ENCODE measurements around the gene SUGT1. TPM values are rescaled to one million over a fixed set of nuclear protein-coding genes. Genes with fewer than 3 reads are reported as not detected.

The SUGT1 gene
- total RNA-seq, 1 experiment from 2014 or later: 132 TPM

DNA sequence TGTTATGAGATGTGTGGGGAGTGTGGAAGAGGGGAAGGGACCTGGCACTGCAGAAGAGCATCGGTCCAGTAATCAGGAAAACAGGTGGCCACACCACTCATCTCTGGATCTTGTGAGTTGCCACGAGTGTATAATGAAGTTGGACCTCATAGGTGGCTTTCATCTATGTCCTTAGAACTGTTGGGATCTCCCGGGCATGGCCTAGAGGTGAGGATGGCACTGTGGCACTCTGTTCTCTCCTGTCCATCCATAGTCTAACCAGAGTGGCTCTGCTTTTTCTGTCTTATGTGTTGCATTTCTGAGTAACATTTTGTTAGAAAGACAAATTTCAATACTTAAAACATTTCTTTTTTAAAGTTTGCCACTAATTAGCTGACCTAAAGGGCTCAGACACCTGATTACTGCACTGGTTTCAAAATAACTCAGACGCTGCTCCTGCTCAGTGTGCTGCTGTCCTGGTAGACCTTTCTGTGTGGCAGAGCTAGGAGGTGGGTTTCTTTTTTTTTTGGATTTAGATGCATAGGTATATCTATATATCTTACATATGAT lies 81.5 kb downstream of the SUGT1 start:
- BruUV-seq (replicated peaks): no TSS peak
- Histone ChIP-seq H3K27ac (ENCODE audit: low read depth, low read length, poor library complexity, severe bottlenecking) (no peak overlapping the region), H3K27me3 (replicated peaks; ENCODE audit: insufficient read depth, low read depth, low read length, poor library complexity) (peaks cover 1% of the 10 kb centered on the region), H3K4me1 (ENCODE audit: insufficient read depth, low read length, poor library complexity, severe bottlenecking) (peaks cover 10% of the 10 kb centered on the region), H3K9me3 (ENCODE audit: low read depth, low read length, poor library complexity, severe bottlenecking) (no peaks in the 10 kb centered on the region), H3K4me3 (ENCODE audit: low read depth, low read length, poor library complexity, severe bottlenecking) (no peak overlapping the region), H3K36me3 (ENCODE audit: insufficient read depth, low read length, poor library complexity, severe bottlenecking) (no peaks in the 10 kb centered on the region)
- DNase-seq (ENCODE audit: low spot score): no peak
- CTCF ChIA-PET: interaction anchor here (0.9 kb wide), 1 partner anchor 69 kb away, joined by 3 read pairs; no protein-coding TSS in a partner anchor
- intact Hi-C loops (cut with micrococcal nuclease; ENCODE audit: unreplicated experiment): no loop called here
- POLR2A ChIA-PET (ENCODE audit: low non-redundant PET): interaction anchor here (0.7 kb wide), 1 partner anchor 30 kb away, joined by 4 read pairs; no protein-coding TSS in a partner anchor
- no peak for TF ChIP-seq EZH2 (IDR thresholded peaks at IDR 0.05; ENCODE audit: borderline replicate concordance, low read depth, low read length, poor library complexity, severe bottlenecking)
- TF ChIP-seq, protein P1, sequence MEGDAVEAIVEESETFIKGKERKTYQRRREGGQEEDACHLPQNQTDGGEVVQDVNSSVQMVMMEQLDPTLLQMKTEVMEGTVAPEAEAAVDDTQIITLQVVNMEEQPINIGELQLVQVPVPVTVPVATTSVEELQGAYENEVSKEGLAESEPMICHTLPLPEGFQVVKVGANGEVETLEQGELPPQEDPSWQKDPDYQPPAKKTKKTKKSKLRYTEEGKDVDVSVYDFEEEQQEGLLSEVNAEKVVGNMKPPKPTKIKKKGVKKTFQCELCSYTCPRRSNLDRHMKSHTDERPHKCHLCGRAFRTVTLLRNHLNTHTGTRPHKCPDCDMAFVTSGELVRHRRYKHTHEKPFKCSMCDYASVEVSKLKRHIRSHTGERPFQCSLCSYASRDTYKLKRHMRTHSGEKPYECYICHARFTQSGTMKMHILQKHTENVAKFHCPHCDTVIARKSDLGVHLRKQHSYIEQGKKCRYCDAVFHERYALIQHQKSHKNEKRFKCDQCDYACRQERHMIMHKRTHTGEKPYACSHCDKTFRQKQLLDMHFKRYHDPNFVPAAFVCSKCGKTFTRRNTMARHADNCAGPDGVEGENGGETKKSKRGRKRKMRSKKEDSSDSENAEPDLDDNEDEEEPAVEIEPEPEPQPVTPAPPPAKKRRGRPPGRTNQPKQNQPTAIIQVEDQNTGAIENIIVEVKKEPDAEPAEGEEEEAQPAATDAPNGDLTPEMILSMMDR (conservative IDR thresholded peaks at IDR 0.05; ENCODE audit: low read depth, low read length): no peak

DNA sequence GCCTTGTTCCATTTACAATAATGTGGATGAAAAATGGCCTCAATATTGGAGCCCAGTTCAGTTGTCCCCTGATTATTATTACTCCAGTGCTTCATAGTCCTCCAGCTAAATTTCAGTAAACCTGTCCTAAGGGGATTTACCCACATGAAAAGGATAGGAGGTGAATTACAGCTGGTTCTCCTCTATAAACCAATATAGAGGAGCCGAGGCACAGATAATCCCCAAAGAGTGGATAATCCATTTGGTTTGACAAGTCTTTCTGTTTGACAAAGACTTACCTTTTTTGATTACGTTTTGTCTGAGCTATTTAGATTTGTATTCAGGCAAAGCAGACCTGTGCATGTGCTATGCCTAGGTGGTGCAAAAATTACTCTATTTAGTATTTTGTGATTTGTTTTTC lies 84.3 kb downstream of the SUGT1 start:
- intact Hi-C loops (cut with micrococcal nuclease; ENCODE audit: unreplicated experiment): no loop called here
- Histone ChIP-seq H3K9me3 (ENCODE audit: low read depth, low read length, poor library complexity, severe bottlenecking) (no peaks in the 10 kb centered on the region), H3K36me3 (ENCODE audit: insufficient read depth, low read length, poor library complexity, severe bottlenecking) (no peaks in the 10 kb centered on the region), H3K4me1 (ENCODE audit: insufficient read depth, low read length, poor library complexity, severe bottlenecking) (peaks cover 10% of the 10 kb centered on the region), H3K27ac (ENCODE audit: low read depth, low read length, poor library complexity, severe bottlenecking) (no peak overlapping the region), H3K4me3 (ENCODE audit: low read depth, low read length, poor library complexity, severe bottlenecking) (no peak overlapping the region), H3K27me3 (replicated peaks; ENCODE audit: insufficient read depth, low read depth, low read length, poor library complexity) (peaks cover 20% of the 10 kb centered on the region)
- DNase-seq (ENCODE audit: low spot score): no peak
- no peak for TF ChIP-seq EZH2 (IDR thresholded peaks at IDR 0.05; ENCODE audit: borderline replicate concordance, low read depth, low read length, poor library complexity, severe bottlenecking)
- TF ChIP-seq, protein P1 (conservative IDR thresholded peaks at IDR 0.05; ENCODE audit: low read depth, low read length): no peak
- no TSS peak for BruUV-seq (replicated peaks)
- ChIA-PET POLR2A (ENCODE audit: low non-redundant PET) (no interaction called here), CTCF (no interaction called here)

DNA sequence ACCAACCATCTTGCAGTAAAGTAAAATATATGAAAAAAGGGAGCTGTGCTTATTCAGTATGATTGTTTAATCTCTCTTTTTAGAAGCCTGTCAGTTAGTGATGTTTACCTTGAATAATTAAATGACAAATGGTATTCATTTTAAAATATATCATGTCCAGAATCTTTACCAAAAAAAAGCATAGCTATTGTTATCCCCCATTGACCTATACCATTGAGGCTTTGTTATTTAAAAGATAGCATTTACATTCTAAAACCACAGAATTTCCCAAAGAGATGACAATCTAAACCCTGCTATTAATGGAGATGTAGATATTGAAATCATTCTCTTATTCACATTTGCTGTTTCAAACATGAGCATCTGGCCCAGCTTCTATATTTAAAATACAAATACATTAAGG lies 84.8 kb downstream of the SUGT1 start:
- H3K27ac ChIP-seq (ENCODE audit: low read depth, low read length, poor library complexity, severe bottlenecking): no peak overlapping the region
- H3K9me3 ChIP-seq (ENCODE audit: low read depth, low read length, poor library complexity, severe bottlenecking): no peaks in the 10 kb centered on the region
- CTCF ChIA-PET: no interaction called here
- BruUV-seq (replicated peaks): no TSS peak
- no peak overlapping the region for H3K4me3 ChIP-seq (ENCODE audit: low read depth, low read length, poor library complexity, severe bottlenecking)
- POLR2A ChIA-PET (ENCODE audit: low non-redundant PET): no interaction called here
- peaks cover 20% of the 10 kb centered on the region for H3K27me3 ChIP-seq (replicated peaks; ENCODE audit: insufficient read depth, low read depth, low read length, poor library complexity)
- DNase-seq (ENCODE audit: low spot score): no peak
- no peak for TF ChIP-seq EZH2 (IDR thresholded peaks at IDR 0.05; ENCODE audit: borderline replicate concordance, low read depth, low read length, poor library complexity, severe bottlenecking)
- TF ChIP-seq, protein P1 (conservative IDR thresholded peaks at IDR 0.05; ENCODE audit: low read depth, low read length): no peak
- no peaks in the 10 kb centered on the region for H3K36me3 ChIP-seq (ENCODE audit: insufficient read depth, low read length, poor library complexity, severe bottlenecking)
- intact Hi-C loops (cut with micrococcal nuclease; ENCODE audit: unreplicated experiment): no loop called here
- peaks cover 10% of the 10 kb centered on the region for H3K4me1 ChIP-seq (ENCODE audit: insufficient read depth, low read length, poor library complexity, severe bottlenecking)
